GM12873 (cell line): ENCODE data around the gene TTPAL.

Source experiments
- CTCF ChIP-seq: IDR thresholded peaks from 2 replicates; pipeline ENCODE4 v1.5.1; 2012; ENCODE audit warnings: low read depth, mild to moderate bottlenecking, moderate library complexity, low read length, control low read depth; ENCODE audit not compliant: insufficient read depth; ENCODE audit errors: missing control alignments

The TTPAL gene

DNA sequence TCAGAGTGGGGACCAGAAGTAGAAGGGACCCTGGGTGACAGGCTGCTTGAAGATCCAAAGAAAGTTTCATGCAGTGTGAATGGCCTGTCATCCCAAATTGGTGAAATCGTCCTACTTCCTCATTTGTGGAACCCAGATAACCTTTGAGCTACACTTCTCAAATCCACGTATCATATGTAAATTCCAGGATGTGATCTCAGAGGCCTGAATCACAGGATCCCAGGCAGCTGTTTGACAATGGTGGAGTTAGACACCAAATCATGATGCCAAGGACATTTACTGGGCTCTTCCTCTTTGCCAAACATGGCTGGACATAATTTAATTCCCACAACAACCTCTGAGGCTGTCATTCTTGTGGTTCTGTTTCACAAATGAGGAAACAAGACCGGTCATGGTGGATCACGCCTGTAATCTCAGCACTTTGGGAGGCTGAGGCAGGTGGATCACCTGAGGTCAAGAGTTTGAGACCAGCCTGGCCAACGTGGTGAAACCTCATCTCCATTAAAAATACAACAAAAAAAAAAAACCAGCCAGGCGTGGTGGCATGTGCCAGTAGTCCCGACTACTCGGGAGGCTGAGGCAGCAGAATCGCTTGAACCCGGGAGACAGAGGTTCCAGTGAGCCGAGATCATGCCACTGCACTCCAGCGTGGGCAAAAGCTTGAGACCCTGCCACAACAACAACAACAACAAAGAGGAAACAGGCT lies 39.9 kb upstream of the TTPAL start:
- TF ChIP-seq CTCF: no peak

DNA sequence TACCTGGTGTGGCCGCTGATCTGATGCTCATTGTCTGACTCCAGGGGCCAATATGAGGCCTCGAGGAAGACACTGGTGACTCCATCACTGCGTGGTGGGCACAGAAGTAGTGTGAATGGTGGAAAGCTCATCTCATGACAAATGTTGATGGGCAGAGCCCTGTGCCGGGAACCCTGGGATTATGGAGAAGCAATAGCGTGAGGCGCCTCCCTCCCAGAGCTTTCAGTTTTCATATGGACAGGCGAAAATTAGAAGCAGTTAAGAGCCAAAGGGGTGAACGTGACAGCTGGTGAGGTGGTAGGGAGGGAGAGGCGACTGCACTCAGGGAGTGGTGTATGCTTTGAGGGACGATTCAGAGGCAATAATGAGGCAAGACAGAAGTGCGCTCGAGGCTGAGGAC lies 39.3 kb upstream of the TTPAL start:
- TF ChIP-seq CTCF: no peak

GRCh38 chr20:44437497-44437896 lies 38.2 kb upstream of the TTPAL start:
- no peak for TF ChIP-seq CTCF

DNA sequence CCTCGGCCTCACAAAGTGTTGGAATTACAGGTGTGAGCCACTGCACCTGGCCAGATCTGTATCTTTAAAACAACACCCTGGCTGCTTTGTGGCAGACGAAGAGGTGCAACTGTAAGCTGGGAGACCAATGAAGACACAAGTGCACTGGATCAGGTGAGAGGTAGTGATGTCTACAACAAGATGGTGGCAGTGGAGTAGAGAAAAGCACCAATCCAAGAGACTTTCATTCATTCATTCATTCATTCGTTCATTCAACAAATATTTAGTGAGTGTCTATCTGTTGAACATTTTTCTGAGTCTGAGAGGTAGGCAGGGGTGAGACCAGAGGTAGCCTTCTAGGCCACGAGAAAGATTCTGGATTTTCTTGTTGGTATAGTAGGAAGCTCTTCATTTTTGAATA lies 36.9 kb upstream of the TTPAL start:
- TF ChIP-seq CTCF: no peak

DNA sequence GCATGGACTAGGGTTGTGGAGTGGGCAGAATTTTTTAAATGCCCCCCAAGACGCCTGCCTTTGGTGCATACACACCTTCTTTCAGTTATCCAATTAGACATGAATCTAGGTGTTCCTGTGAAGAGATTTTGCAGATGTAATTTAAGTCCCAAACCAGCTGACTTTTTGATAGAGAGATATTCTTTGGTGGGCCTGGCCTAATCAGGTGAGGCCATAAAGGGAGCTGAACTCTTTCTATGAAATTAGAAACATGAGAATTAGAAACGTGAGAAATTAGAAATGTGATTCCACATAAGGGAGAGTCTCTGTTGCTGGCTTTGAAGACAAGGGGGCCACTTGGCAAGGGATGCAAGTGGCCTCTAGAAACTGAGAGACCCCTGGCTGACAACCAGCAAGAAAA lies 36.4 kb upstream of the TTPAL start:
- TF ChIP-seq CTCF: no peak

DNA sequence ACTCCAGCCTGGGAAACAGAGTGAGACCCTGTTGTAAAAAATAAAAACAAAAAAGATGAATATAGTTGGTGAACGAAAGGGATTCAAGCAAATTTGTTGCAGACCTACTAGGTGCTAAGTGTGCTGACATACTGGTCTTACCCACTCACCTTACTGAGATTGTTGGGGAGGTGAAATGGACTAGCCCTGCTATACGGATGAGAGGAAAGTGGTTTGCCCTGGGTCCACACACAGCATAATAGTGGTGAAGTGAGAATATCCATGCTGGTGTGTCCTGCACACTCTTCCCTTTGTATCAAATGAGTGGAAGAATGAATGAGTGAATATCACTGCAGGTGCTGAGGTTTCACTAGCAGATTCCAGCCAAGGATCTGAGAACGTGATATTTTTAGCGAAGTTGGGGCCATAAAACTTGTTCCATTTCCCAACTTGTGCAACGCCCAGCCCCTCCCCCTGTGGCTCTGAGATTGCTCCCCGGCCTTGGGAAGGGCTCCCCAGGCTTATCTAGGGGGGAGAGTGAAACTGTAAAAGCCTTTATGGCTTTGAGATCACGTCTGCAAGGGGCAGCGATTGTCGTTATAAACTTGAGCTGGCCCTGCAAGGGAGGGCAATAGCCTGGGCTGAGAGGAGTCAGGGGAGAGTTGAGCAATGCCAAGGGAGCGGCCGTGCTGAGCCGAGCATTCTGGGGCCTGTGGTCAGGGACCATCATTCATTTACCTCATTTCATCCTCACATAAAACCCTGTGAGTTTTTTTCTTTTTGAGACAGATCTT lies 33.2 kb upstream of the TTPAL start:
- no peak for TF ChIP-seq CTCF

DNA sequence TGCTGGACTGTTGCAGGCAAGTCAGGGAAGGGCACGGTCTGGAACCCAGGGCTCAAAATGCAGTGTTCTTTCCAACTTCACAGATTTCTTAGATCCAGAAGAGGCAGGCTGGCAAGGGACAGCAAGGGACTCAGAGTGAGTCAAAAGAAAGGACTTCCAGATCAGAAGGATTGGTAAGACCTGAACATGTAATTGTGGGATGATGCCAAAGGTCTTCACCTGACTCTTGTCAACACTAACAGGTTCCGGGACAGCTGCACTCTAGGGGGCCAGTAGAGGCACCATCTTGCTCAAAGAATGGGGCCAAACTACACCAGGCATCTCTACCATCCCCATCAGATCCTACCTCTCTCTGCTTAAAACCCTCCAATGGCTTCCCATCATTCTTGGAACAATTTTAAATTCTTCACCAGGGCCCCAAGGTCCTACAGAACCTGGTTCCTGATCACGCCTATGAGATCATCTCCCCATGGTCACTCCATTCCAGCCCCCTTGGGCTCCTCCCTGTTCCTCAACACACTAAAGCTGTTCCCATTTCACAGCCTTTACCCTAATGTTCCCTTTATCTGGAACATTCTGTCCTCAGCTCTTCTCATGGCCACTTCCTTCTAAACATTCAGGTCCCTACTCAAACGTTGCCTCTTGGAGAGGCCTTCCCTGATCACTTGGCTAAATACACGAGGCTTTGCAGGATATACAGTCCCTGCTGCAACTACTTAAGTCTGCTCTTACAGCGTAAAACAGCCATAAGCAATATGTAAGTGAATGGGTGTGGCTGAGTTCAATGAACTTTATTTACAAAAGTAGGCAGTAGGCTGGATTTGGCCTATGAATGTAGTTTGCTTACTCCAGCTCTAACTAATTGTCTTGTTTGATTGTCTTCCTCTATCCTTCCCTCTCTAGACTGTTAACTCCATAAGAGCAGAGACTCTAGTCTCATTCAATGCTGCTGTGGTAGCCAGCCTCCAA lies 29.6 kb upstream of the TTPAL start:
- TF ChIP-seq CTCF: no peak
